ENCODE measurements around the gene ARF1.
A peak's percentile ranks its signal among the peaks of the same experiment; 100 is the strongest.

The ARF1 gene

DNA sequence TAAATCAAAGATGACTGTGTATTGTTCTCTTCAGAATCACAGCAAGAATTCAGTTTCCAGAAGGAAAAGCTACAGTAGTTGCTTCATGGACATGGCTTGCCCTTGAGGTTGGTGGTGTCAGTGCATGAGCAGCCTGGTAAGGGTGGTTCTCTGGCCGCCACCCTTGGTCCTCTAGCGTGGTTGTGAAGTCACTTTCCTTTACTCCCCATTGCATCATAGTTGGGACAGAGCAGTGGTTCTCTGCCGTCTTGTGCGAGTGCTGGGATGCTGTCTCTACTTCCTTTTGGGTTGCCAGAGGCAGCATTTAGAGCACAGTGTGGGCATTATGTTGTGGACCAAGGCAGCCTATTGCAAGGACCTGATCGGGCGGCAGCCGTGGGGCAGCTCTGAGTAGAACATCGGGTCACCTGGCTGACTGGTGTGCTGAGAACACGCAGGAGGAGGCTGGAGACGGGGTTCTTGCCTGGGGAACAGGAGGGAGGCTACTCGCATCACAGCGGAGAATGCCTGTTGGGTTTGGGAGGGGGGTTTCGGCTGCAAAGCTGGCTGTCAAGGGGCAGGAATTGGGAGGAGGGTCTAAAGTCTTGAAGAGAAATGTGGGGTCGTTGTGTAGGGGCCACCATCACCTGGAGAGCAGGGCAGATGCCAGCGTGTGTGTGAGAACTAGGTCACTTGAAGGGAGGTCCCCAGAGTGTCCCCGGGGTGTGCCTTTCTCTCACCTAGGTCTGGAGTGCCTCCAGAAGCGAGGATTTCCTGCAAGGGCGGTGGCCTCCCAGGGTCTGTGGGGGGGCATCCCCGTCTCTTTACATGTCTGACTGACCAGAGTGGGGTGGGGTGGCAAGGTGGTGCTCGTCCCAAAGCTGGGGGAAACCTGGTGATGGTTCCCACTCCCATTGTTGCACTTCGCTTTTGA, 6.3 kb downstream of the ARF1 start:
- DNase-seq: no peak

- DNase-seq: no peak
Observed at GRCh38 chr1:228089519-228090380, 7.2 kb downstream of the ARF1 start.

DNA sequence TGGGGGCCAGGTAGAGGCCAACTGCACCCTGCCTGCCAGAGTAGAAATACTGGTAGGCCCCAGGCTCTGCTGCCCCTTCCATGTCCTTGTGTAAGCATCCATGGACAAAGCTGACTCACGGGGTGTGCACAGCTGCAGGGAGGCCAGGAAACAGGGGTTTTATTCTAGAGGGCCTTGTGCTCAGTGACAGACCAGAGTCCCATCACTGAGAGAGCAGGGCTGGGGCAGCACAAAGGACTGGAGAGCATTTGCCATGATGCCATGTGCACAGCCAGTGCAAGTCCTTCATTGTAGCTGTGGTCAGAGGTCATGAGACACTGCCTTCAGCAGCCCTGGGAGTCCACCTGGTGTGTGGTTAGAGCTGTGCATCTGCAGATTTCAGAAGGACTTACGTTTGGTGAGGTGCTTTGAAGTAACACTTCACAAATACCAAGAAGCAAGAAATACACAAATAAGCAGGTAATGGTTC, 8.1 kb downstream of the ARF1 start:
- DNase-seq: no peak

- no peak for DNase-seq
Observed at GRCh38 chr1:228091084-228091483, 8.6 kb downstream of the ARF1 start.

DNA sequence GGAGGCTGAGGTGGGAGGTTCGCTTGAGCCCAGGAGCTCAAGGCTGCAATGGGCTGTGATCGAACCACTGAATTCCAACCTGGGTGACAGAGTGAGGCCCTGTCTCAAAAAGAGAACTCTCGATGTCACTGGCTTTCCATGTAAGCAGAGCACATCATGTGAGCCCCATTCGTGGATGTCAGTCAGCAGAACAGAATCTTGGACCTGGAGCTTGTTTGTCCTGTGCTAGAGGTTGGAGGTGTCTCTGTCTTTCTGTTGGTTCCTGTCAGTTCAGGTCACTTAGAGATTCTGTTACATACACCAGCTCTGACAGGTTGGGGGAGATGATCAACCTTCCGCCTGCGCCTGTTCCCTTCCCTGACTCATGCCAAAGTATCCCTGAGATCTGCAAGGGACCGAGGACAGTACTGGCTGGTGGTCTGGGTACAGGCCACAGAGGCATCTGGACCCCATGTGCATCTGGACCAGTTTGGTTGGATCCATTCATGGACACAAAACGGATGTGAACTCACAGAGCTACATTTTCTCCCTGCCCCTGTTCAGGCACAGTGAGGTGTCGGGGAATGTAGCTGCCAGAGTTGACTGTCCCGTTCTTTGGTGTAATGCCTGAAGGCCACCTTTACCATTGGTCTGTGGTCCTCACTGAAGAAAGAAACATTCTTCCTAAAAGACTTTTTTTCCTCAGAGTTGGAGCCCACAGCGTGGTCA, 10.0 kb downstream of the ARF1 start:
- no peak for DNase-seq

GRCh38 chr1:228093050-228093906, 10.8 kb downstream of the ARF1 start:
- no peak for DNase-seq

- no peak for DNase-seq
Observed at GRCh38 chr1:228094432-228095016, 12.0 kb downstream of the ARF1 start.

DNA sequence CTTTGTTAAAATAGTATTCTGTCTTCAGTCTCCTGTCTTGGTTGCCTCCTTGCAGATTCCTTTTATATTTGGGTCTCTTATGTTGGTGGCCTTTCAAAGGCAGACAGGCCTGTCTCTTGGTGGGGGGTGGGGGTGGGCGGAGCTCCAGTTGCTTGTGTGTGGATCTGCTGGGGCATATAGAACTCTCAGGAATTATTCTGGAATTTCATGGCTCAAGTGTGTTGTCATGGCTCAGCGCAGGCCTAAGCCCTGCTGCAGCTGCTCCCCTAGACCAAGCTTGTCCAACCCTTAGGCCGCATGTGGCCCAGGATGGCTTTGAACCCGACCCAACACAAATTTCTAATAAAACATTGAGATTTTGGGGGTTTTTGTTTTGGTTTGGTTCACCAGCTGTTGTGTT, 12.7 kb downstream of the ARF1 start:
- DNase-seq: no peak

- no peak for DNase-seq
Observed at GRCh38 chr1:228095938-228096337, 13.4 kb downstream of the ARF1 start.

DNA sequence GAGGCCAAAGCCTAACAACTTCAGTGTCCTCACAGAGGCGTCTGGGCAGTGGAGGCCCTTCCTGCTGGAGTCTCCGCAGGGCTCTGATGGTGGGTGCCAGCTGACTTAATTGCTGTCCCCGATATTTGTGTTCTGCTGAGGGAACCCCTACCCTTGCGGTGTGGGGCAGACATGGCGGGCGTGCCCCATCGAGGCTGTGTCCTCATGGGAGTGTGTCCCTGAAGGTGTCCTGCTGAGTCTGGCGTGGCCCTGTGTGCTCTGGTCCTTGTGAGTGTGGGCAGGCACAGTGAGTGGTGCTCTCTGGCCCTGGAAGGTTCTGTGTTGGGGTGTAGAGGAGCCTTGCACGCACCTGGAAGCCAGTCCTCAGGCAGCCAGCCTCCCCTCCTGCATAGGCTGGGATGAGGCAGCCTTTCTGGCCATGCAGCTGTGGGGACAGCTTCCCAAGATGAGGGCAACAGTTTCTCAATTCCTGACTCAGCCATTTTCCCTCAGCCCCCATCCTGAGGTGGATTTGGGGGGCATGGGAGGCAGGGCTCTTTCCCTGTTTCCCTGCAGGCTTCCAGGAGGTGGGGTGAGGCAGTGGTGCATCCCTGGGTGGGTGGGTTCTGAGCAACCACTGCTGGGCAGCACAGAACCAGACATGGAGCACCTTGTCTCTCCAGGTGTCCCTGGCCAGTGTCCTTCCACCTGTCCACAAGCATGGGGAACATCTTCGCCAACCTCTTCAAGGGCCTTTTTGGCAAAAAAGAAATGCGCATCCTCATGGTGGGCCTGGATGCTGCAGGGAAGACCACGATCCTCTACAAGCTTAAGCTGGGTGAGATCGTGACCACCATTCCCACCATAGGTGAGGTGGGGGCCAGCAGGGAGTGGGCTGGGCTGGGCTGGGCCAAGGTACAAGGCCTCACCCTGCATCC, 14.2 kb downstream of the ARF1 start:
- no peak for DNase-seq

GRCh38 chr1:228097333-228098081, 15.0 kb downstream of the ARF1 start:
- DNase-seq: no peak

GRCh38 chr1:228098323-228098931, 15.9 kb downstream of the ARF1 start:
- DNase-seq: no peak

DNA sequence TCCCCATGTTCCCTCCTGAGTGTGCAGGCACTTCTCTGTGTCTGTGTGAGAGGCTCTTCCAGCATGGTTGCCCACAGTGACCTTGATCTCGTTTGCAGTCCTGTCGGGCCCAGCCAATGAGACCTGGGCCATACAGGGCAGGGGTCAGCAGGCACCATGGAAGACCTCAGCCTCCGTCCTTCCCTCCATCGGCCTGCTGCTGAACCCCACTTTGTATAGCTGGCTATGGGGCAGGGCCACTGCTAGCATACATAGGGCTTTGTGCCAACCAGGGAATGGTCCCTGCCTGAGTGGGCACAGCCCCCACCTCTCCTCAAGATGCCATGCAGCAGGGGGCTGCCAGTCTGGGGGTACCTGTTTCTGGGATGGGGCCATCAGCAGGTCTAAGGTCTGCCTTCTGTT, 16.8 kb downstream of the ARF1 start:
- DNase-seq: no peak

DNA sequence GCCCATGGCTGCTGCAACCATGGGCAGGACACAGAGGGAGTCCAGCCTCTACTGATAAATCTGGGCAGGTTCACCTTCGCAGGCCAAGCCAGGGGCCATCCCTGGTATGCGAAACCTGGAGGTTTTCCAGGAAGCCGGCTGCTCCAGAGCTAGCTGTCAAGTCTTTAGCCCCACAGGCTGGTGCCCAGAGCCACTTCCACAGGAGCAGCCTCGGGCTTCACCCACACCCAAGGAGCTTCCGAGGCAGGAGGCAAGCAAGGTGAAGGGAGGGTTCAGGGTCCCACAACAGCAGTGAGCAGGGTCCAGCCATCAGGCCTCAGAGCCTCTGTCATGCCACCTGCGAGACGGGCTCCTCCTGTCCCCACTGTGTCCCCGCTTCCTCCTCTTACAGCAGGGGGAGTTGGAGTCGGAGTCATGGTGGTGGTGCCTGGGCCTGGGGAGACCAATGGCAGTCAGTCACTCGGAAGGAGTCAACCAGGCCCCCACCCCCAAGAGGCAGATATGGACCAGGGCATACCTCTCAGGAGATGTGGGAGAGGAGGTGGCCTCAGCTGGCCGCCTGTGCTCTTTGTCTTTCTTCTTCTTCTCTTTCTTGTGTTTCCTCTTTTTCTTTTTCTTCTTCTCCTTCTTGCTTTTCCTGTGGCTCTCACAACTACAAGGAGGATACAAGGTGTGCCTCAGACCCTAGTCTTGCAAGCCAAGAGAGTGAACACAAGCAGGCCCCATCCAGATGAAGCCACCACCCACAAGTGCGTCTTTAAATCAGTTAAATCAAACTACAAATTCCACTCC, 18.5 kb downstream of the ARF1 start:
- DNase-seq: no peak

DNA sequence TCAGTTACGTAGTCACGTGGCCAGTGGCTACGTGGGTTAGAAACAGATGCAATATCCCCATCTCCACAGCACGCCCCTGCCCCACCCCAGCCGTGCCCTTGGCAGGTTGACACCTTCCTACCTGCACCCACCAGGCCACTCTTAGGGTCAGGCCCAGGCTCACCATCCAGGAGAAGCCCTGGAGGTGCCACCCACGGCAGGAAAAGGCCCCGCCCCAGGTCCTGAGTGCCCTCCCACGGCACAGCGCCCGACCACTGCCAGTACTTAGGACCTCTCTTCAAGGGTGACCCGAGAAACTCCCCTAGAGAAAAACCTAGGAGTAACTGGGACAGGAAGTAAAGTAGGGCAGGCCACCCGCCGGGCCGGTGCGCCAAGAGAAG, 19.1 kb downstream of the ARF1 start:
- DNase-seq: no peak

GRCh38 chr1:228101994-228102790, 19.7 kb downstream of the ARF1 start:
- DNase-seq: peak; percentile 24

- peak; percentile 77 to 92 for DNase-seq
Observed at GRCh38 chr1:228102791-228103620, 20.5 kb downstream of the ARF1 start, which contains the start of gene C1orf35. Gene C1orf35 (minus strand): TSS chr1:228103325. CDS start chr1:228103227, 98 bp downstream.
